ENCODE results near the gene RXFP1.

DNA sequence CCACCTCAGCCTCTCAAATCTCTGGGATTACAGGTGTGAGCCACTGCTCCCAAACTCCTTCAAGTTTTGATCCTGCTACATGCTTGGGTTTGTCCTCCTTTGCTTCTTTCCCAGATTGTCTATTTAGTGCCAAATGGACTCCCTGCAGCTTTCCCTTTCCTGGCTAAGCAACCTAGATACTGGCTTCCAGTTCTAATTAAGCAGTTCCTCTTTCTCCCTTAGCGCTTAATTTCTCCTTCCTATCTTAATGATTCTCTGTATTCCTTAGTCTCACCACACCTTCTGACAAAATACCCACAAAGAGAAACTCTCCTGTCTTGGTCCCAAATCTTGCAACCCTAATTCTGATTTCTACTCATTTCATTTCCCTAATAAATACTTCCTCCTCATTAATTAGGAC lies 7.8 kb downstream of the RXFP1 start:
- TF ChIP-seq, protein P1, sequence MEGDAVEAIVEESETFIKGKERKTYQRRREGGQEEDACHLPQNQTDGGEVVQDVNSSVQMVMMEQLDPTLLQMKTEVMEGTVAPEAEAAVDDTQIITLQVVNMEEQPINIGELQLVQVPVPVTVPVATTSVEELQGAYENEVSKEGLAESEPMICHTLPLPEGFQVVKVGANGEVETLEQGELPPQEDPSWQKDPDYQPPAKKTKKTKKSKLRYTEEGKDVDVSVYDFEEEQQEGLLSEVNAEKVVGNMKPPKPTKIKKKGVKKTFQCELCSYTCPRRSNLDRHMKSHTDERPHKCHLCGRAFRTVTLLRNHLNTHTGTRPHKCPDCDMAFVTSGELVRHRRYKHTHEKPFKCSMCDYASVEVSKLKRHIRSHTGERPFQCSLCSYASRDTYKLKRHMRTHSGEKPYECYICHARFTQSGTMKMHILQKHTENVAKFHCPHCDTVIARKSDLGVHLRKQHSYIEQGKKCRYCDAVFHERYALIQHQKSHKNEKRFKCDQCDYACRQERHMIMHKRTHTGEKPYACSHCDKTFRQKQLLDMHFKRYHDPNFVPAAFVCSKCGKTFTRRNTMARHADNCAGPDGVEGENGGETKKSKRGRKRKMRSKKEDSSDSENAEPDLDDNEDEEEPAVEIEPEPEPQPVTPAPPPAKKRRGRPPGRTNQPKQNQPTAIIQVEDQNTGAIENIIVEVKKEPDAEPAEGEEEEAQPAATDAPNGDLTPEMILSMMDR (IDR thresholded peaks at IDR 0.05), result no peak
- TF ChIP-seq POLR2A (IDR thresholded peaks at IDR 0.05), result no peak

Measured in ovary (tissue), 3 donors.